ENCODE measurements around the gene DCAF6.

DNA sequence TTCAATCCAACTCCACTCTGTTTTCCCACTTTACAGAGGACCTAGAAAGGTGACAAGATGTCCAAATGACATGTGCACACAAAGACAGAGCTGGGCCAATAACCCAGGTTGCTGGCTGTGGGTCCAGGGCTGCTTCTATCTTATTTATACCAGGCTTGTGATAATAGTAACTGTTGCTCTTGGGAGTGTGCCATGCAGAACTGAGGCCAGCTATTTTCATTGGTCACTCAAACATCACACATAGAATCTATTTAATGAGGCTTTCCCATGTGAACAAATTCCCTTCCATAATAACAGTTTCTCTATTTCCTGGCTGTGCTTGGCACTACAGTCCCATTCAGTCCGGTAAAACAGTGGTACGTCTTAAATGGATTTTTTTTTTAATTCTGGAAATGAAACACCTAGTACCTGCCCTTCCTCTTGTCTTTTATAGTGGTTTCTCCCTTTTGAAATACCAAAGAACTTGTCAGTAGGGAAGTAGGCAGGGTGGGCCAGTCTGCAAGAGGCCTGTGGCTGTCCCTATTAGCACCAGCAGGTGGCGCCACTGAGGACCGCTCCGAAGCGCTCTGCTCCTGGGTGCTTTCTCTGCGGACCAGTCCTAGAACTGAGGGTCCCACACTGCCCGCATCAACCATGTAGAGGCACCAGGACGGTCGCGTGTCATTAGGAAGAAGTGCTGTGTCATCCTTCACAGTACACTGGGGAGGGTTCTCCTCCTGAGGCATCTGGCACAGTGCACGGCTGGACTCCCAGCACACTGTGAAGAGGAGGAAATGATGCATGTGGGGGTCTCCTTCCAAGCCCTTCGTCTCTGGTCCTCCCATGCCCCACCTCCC, 148.1 kb downstream of the DCAF6 start:
- TF ChIP-seq YY1 (IDR thresholded peaks at IDR 0.05; ENCODE audit: insufficient read depth, insufficient read length) (no peak), SUZ12 (IDR thresholded peaks at IDR 0.05; ENCODE audit: extremely low read depth, insufficient read depth, insufficient read length) (no peak)
